ENCODE data around the gene CCDC172. TPM values are rescaled to one million over a fixed set of nuclear protein-coding genes. Genes with fewer than 3 reads are reported as not detected.

CCDC172 gene
- total and polyA plus RNA-seq, 2 of the 8 experiments (the other 6 are each of a cell fraction or from before 2014, with no cell fraction given) = 1.1 to 3.6 TPM

DNA sequence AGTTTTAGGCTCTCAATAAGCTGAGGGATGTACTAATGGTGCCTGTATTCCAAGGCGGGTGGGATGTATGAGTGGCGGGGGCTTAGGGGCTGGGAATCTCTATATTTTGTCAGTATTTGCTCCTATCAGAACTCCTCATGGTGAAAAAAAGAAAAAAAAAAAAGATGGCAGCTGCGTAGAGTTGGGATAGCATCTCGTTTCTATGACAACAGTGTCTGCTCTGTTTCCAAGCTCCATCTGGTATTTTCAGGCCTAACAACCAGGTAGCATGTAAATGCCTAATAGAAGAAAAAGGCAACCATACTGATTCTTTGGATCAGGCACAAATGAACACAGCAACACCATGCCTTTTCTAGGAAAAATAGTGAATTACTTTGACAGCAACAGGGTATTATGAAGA, 11.7 kb upstream of the CCDC172 start:
- H3K4ac ChIP-seq (replicated peaks; ENCODE audit: insufficient read length, low read depth, low read length) = no peak overlapping the region
- H3K79me1 ChIP-seq (ENCODE audit: low read depth, low read length) = no peaks in the 10 kb centered on the region
- H3K4me2 ChIP-seq (ENCODE audit: insufficient read depth in 1 of 2, low read depth in 2 of 2, low read length in 2 of 2) = no peak overlapping the region

More for the DNA sequence above, 11.7 kb upstream of the CCDC172 start:
- ChIA-PET CTCF (ENCODE audit: partially characterized antibody) (interaction anchor here (0.6 to 2.2 kb wide), 3 partner anchors 25 to 73 kb away, joined by 3 to 8 read pairs (median 5); no protein-coding TSS in a partner anchor), POLR2A (ENCODE audit: partially characterized antibody) (interaction anchor here (0.9 kb wide), 1 partner anchor 55 kb away, joined by 3 read pairs; no protein-coding TSS in a partner anchor)
- no peak overlapping the region for H3K14ac ChIP-seq (ENCODE audit: insufficient read length)
- no peak overlapping the region for H3K9ac ChIP-seq (replicated peaks in 1 of 4; ENCODE audit: extremely low read depth in 1 of 4, low read depth in 3 of 4, low read length in 3 of 4)
- no peak overlapping the region for H4K5ac ChIP-seq (ENCODE audit: insufficient read length, low read depth, low read length)
- no peak overlapping the region for H3K56ac ChIP-seq (replicated peaks; ENCODE audit: insufficient read length, low read depth, low read length)
- no peaks in the 10 kb centered on the region for H3K9me3 ChIP-seq (ENCODE audit: insufficient read depth in 2 of 2, low read depth in 1 of 2, low read length in 1 of 2)
- H3K27me3 ChIP-seq (replicated peaks in 1 of 4; ENCODE audit: control insufficient read depth in 3 of 4, extremely low read depth in 1 of 4, insufficient read depth in 3 of 4, low read length in 3 of 4) = no peaks in the 10 kb centered on the region
- H4K91ac ChIP-seq (replicated peaks; ENCODE audit: insufficient read length, low read length) = no peak overlapping the region
- H3K23me2 ChIP-seq (ENCODE audit: low read depth, low read length) = no peaks in the 10 kb centered on the region
- peaks cover 0 to 3% (median 0%) of the 10 kb centered on the region in 4 experiments; a peak in 1 of 7 replicates for H3K4me1 ChIP-seq (replicated peaks in 1 of 4; ENCODE audit: control insufficient read depth in 3 of 4, insufficient read depth in 4 of 4, low read length in 3 of 4)
- H3K18ac ChIP-seq (ENCODE audit: extremely low read depth, low read length) = no peak overlapping the region
- H3K27ac ChIP-seq (ENCODE audit: low read depth, low read length) = no peak overlapping the region
- no peaks in the 10 kb centered on the region for H4K20me1 ChIP-seq (replicated peaks in 1 of 2; ENCODE audit: control insufficient read depth in 1 of 2, insufficient read depth in 2 of 2, low read length in 2 of 2)
- no peak overlapping the region for H2BK5ac ChIP-seq (ENCODE audit: low read depth, low read length)
- no peaks in the 10 kb centered on the region for H3K79me2 ChIP-seq (ENCODE audit: control insufficient read depth in 1 of 2, insufficient read depth in 2 of 2, low read length in 2 of 2)
- no peak overlapping the region for H4K8ac ChIP-seq (ENCODE audit: extremely low read depth, insufficient read depth, low read length)
- no peak overlapping the region for H2AK5ac ChIP-seq (ENCODE audit: low read depth, low read length)
- no peak overlapping the region for H2AFZ ChIP-seq (ENCODE audit: low read length)
- H2BK120ac ChIP-seq (replicated peaks; ENCODE audit: low read depth, low read length) = no peak overlapping the region
- WGBS, 2 experiments (ENCODE audit: extremely low coverage in 1 of 2, insufficient coverage in 1 of 2, insufficient read length in 1 of 2, insufficient replicate concordance in 2 of 2, low coverage in 1 of 2, low lambda C conversion rate in 2 of 2, missing lambda C conversion rate in 1 of 2) = 86% methylated on average over 4 of the region's 4 CpGs; no CpG with 5 or more reads in 1 of the 2 experiments
- TF ChIP-seq CBX5 (IDR thresholded peaks at IDR 0.05; ENCODE audit: low read depth, low read length) (no peak), CBX8 (IDR thresholded peaks at IDR 0.05; ENCODE audit: borderline replicate concordance, low read depth, low read length) (no peak), YY1 (IDR thresholded peaks at IDR 0.05; ENCODE audit: low read depth, low read length) (0 out of 2 replicates have a peak, but pooled peaks have one; percentile 36), CREB1 (IDR thresholded peaks at IDR 0.05) (no peak)
- no peak overlapping the region for H3K4me3 ChIP-seq (ENCODE audit: extremely low read depth in 1 of 4, insufficient read depth in 2 of 4, low read depth in 3 of 4, low read length in 4 of 4)
- H3K23ac ChIP-seq (ENCODE audit: insufficient read length) = no peak overlapping the region
- DNase-seq (ENCODE audit: low read depth in 1 of 2, low spot score in 2 of 2) (no peak), FAIRE-seq (no peak)
- H3K36me3 ChIP-seq (ENCODE audit: control insufficient read depth in 2 of 4, insufficient read depth in 4 of 4, low read length in 3 of 4) = no peaks in the 10 kb centered on the region
- H2BK15ac ChIP-seq (ENCODE audit: low read length) = no peak overlapping the region
- no peak overlapping the region for H2BK12ac ChIP-seq (ENCODE audit: low read depth, low read length)
- no peak overlapping the region for H2BK20ac ChIP-seq (ENCODE audit: low read length)
